C1 segment of cervical spinal cord (tissue), 14 donors: ENCODE measurements around the gene IL4R.
"Not testable (repeated sequence)": the region's sequence is repeated elsewhere in the genome, so short reads cannot be mapped to it uniquely, and the experiment has no call there.

Experiments used
- DNase-seq, 14 donors: peaks; one replicate each; lab custom pipeline; 2025; lab: John Stamatoyannopoulos, UW

Gene IL4R

DNA sequence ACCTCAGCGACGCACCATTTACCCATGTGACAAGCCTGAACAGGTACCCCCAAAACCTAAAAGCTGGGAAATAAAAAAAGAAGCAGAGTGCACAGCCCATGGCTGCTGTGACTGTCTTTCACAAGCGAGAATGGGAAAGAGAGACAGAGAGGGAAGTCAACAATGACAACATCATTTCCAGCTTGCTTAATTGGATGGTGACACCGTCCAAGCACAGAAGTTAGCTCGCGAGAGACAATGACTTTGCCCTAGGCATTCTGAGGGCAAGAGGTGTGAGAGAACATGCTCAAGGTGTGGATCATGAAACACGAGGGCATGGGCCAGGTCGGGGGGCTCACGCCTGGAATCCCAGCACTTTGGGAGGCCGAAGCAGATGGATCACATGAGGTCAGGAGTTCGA lies 25.9 kb upstream of the IL4R start:
- no peak for DNase-seq

- not testable (repeated sequence) for DNase-seq
These were observed 25.5 kb upstream of the IL4R start for GRCh38 chr16:27288313-27288712.

GRCh38 chr16:27289669-27290068 lies 24.1 kb upstream of the IL4R start:
- DNase-seq, result no peak

DNA sequence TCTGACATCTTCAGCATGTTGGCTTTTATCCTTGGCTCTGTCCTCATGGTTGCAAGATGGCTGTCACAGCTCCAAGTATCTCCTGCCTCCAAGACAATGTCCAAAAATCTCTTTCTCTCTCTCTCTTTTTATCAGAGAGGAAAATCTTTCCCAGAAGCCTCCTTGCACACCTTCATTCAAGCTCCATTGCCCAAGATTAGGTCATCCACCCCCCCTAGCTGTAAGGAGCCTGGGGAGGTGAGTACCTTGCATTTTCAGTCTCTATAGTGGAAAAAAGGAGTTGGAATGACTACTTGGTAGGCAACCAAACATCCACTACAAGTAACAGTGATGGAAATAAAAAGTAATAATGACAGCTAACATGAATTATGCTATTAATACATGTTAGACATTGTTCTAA lies 23.2 kb upstream of the IL4R start:
- no peak for DNase-seq

- no peak for DNase-seq
These were observed 22.7 kb upstream of the IL4R start for GRCh38 chr16:27291106-27291505.

DNA sequence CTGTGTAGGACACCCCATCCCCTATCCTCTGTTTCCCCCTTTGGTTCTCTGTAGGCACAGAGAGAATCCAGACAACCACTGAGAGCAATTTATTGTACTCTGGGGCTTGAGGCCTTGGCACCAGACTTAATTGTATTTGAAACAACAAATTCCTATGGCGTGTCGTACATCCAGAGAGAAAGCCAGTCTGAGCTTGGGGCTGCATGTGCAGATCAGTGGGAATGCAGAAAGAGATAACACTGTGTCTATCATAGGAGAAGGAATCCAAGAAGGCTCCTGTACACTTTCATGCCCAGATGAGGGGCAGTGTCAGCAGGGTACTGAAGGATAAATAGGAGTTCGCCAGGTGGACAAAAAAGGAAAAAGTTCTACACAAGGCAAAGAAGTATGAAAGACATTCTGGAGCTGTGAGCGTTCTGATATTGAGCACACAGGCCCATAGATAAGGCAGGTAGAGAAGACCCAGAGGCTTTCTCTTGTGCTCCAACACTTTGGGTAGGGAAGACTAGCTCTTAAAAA lies 22.0 kb upstream of the IL4R start:
- no peak for DNase-seq

DNA sequence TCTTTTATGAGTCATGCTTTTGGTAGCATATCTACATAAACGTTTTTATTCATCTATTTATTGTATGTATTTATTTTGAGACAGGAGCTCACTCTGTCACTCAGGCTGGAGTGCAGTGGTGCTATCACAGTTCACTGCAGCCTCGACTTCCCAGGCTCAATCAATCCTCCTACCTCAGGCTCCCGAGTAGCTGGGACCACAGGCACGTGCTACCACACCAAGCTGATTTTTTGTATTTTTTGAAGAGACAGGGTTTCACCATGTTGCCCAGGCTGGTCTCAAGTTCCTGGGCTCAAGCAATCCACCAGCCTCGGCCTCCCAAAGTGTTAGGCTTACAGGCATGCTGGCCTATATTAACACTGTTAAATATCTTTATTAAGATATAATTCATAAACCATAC lies 20.4 kb upstream of the IL4R start:
- no peak for DNase-seq

GRCh38 chr16:27298132-27298531 lies 15.6 kb upstream of the IL4R start:
- no peak for DNase-seq

DNA sequence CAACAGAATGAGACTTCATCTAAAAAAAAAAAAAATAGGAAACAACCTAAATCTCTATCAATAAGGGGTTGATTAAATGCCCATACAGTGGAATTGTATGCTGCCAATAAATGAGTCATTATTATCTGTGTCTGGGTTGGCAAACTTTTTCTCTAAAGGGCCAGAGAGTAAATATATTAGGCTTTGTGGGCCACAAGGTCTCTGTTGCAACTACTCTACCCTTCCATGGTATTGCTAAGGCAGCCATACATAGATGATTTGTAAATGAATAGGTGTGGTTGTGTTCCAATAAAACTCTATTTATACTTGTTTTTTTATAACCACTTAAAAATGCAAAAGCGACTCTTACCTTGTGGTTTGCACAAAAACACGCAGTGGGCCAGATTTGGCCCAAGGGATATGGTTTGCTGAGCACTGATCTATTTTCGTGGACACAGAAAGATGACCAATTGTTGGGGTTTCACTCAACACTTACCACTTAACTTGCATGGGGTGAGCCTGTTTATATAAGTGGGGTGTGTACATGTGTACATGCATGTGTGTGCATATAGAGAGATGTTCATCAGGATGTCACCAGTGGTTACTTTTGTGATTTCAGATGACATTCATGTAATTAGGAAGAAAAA lies 12.4 kb upstream of the IL4R start:
- no peak for DNase-seq

- DNase-seq, result no peak
These were observed 11.6 kb upstream of the IL4R start for GRCh38 chr16:27302126-27302525.

GRCh38 chr16:27303256-27304100 lies 10.3 kb upstream of the IL4R start:
- no peak for DNase-seq

DNA sequence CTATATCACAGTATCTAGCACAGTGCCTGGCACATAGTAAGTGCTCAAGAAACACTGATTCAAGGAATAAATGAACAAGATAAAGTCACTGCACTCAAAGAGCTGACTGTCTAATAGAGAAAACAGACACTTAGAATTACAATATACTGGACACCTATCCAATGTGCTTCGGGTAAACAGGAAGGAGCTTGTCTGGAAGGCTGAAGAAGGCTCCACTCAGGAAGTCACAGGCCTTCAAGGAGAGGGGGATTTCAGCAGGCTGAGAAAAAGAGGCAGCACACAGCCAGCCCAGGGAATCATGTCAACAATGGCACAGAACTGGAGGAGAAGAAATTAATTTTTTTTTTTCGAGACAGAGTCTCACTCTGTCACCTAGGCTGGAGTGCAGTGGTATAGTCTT lies 9.7 kb upstream of the IL4R start:
- DNase-seq, result no peak

- DNase-seq, result no peak
These were observed 8.7 kb upstream of the IL4R start for GRCh38 chr16:27304881-27305745.

GRCh38 chr16:27305839-27306442 lies 7.8 kb upstream of the IL4R start:
- DNase-seq, result no peak

GRCh38 chr16:27308792-27309191 lies 5.0 kb upstream of the IL4R start:
- no peak for DNase-seq

DNA sequence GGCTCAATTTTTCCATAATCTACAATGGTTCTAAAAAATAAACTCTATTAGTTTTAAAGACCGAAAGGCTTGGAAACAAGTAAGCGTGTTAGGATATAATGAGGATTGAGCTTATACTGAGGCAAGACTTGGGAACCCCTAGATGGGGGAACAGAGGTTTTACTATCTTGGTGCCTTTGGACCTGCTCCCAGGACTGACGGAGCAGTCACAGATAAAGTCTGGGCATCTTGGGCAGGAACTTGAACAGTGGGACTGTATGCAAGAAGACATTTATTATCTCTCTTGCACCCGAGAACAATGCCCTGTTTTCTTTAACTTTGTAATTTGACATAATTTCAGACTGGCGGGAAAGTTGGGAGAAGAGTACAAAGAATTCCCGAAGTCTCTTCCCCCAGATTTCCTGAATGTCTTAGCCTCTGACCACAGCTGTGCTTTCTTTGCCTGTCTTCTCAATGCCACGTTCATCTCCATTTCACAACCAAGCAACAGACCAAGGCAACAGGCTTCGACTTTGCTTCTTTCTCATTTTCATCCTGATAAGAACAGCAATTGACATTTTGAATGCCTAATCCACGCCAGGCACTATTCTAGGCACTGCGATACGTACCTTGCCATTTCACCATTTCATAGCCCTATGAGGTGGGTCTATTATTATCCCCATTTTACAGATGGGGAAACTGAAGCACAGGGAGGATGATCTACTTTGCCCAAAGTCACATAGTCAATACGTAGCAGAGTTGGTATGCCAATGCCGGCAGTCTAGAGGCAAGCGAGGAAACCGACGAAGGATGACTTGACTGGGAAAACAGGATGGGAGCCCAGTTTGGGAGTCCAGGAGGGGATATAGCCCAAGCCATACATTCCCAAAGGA lies 3.0 kb upstream of the IL4R start:
- no peak for DNase-seq

- DNase-seq, result no peak
These were observed 2.3 kb upstream of the IL4R start for GRCh38 chr16:27311448-27311830.

- DNase-seq, result no peak
These were observed 1.9 kb upstream of the IL4R start for GRCh38 chr16:27311897-27312303.

- DNase-seq, result no peak
These were observed 973 bp upstream of the IL4R start for GRCh38 chr16:27312580-27313421.
